ENCODE measurements around the gene TMPRSS15.

- TF ChIP-seq CTCF (conservative IDR thresholded peaks at IDR 0.05; ENCODE audit: low read depth, low read length) (no peak), EZH2 (IDR thresholded peaks at IDR 0.05; ENCODE audit: borderline replicate concordance, low read depth, low read length, poor library complexity, severe bottlenecking) (no peak)
Observed at GRCh38 chr21:18269856-18270255, 133.7 kb downstream of the TMPRSS15 start.

Data from A673 (cell line).